Lower lobe of right lung (tissue), 2 donors: Measurements from ENCODE around the gene KLF15. TPM values are rescaled to one million over a fixed set of nuclear protein-coding genes. Genes with fewer than 3 reads are reported as not detected.

Experiments used
- ATAC-seq, 2 donors: fragments of 200-7000 bp; cut with Tn5 transposase; one replicate each; pipeline ENCODE4 v1.9.1; 2020 to 2022; ENCODE audit warnings: mild to moderate bottlenecking in 2 of 2, moderate library complexity in 2 of 2
- DNase-seq: peaks from one replicate; pipeline ENCODE4 v3.0.0-alpha.2; 2020
- H3K27ac ChIP-seq: fragments of 200-600 bp; one replicate; pipeline ENCODE4 v1.8.0; 2022
- H3K27me3 ChIP-seq: fragments of 200-600 bp; one replicate; pipeline ENCODE4 v1.8.0; 2022; ENCODE audit warnings: low read depth
- H3K36me3 ChIP-seq: fragments of 200-600 bp; one replicate; pipeline ENCODE4 v1.8.0; 2022; ENCODE audit warnings: mild to moderate bottlenecking
- H3K4me1 ChIP-seq: fragments of 200-600 bp; one replicate; pipeline ENCODE4 v1.8.0; 2022
- H3K4me3 ChIP-seq: fragments of 200-600 bp; one replicate; pipeline ENCODE4 v1.8.0; 2022; ENCODE audit warnings: mild to moderate bottlenecking
- H3K9me3 ChIP-seq: fragments of 200-600 bp; one replicate; pipeline ENCODE4 v1.8.0; 2022
- intact Hi-C: fragments of 100-400 bp; cut with DNase I; formaldehyde crosslinking; loops from one replicate; pipeline ENCODE4 v1.11.0; 2022
- total RNA-seq: library from RNA; stranded (reverse); fragmentation: NEBNext Ultra II Directional; extraction: Animal tissue kit (Norgen Biotek cat#: 25700); gene quantifications from one replicate; pipeline ENCODE4 v1.2.1, GENCODE V29; 2021
- TF ChIP-seq, protein P1 (sequence below): fragments of 200-600 bp; IDR thresholded peaks from one replicate; pipeline ENCODE4 v1.8.0; 2022; ENCODE audit warnings: antibody characterized with exemption, mild to moderate bottlenecking
- donor health status: DM: no; HTN: yes; CAD: no; lungs with severe emphysema.

Gene KLF15
- total RNA-seq, 1 donor from 2014 or later, result 40.1 TPM

- DNase-seq (peak; percentile 37), ATAC-seq (no peak)
- TF ChIP-seq, protein P1, sequence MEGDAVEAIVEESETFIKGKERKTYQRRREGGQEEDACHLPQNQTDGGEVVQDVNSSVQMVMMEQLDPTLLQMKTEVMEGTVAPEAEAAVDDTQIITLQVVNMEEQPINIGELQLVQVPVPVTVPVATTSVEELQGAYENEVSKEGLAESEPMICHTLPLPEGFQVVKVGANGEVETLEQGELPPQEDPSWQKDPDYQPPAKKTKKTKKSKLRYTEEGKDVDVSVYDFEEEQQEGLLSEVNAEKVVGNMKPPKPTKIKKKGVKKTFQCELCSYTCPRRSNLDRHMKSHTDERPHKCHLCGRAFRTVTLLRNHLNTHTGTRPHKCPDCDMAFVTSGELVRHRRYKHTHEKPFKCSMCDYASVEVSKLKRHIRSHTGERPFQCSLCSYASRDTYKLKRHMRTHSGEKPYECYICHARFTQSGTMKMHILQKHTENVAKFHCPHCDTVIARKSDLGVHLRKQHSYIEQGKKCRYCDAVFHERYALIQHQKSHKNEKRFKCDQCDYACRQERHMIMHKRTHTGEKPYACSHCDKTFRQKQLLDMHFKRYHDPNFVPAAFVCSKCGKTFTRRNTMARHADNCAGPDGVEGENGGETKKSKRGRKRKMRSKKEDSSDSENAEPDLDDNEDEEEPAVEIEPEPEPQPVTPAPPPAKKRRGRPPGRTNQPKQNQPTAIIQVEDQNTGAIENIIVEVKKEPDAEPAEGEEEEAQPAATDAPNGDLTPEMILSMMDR, result no peak
- H3K9me3 ChIP-seq, result no peaks in the 10 kb centered on the region
- intact Hi-C loops, result no loop called here
- no peak overlapping the region for H3K27ac ChIP-seq
- peaks cover 11% of the 10 kb centered on the region for H3K27me3 ChIP-seq
- H3K4me1 ChIP-seq, result no peaks in the 10 kb centered on the region
- no peak overlapping the region for H3K4me3 ChIP-seq
- no peaks in the 10 kb centered on the region for H3K36me3 ChIP-seq
Observed at GRCh38 chr3:126364731-126365301, 7.6 kb upstream of the KLF15 start.

DNA sequence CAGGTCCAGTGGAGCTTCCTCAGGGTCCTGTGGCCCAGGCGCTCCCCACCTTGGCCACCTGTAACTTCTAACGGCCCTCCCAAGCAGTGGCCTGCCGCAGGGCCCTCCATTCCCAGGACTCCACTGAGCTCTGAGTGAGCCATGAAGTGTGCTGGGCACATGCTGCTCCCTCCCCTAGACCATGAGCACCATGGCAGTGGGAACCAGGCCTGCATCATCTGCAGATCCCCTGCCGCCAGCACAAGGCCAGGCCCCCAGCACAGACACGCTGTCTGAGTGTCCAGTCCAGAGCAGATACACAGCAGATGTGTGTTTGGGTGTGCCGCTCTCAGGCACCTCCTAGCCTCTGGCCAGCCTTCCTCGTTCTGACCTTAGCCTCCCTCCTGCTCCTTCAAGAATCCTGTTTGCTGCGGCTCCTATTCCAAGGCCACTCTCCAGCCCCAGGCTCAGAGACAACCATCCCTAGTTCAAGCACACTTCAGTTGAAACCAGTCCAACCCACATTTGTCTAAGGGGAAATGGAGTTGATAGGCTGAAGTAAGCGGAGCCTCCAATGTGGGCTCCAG lies 7.0 kb upstream of the KLF15 start:
- TF ChIP-seq, protein P1, result no peak
- no peak overlapping the region for H3K27ac ChIP-seq
- H3K4me3 ChIP-seq, result no peak overlapping the region
- H3K9me3 ChIP-seq, result no peaks in the 10 kb centered on the region
- no peaks in the 10 kb centered on the region for H3K4me1 ChIP-seq
- ATAC-seq (no peak), DNase-seq (peak; percentile 28)
- H3K27me3 ChIP-seq, result peaks cover 11% of the 10 kb centered on the region
- H3K36me3 ChIP-seq, result no peaks in the 10 kb centered on the region
- intact Hi-C loops, result no loop called here

DNA sequence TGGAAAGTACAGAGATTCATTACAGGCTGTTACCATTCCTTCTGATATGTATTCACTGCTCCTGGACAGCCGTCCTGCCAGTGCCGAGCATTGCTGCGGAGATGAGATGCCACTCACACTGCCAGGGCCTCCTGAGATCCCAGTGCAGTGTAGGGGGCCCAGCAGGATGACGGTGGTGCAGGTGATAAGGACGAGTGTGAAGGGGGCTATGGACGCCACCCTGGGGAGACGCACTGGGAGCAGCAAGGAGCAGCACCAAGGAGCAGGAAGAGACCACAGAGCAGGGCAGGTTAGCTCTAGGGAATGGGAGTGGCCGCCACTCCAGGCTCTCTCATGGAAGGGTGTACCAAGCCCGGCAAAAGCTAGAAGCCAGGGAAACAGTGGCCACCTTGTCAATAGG lies 4.0 kb upstream of the KLF15 start:
- TF ChIP-seq, protein P1, result no peak
- Histone ChIP-seq H3K9me3 (no peaks in the 10 kb centered on the region), H3K27ac (no peak overlapping the region), H3K27me3 (peaks cover 11% of the 10 kb centered on the region), H3K36me3 (no peaks in the 10 kb centered on the region), H3K4me3 (no peak overlapping the region), H3K4me1 (peaks cover 11% of the 10 kb centered on the region)
- no peak for ATAC-seq
- intact Hi-C loops, result no loop called here
- DNase-seq, result peak; percentile 38

DNA sequence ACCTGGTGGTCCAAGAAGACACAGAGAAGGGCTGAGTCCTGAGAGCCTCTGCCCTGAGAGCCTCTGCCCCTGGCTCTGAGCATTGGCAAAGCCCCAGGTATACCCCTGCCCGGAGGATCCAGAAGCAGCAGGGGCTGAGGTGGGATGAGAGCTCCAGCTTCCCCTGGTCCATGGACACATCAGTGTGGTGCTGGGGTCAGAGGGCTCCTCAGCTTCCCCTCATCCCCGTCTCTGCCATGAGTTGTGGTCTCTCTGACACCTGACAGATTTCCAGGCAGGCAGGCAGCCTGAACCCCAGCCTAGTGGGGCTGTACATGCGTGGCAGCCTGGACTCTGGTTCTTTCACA lies 3.5 kb upstream of the KLF15 start:
- Histone ChIP-seq H3K4me1 (peaks cover 12% of the 10 kb centered on the region), H3K36me3 (no peaks in the 10 kb centered on the region), H3K27ac (no peak overlapping the region), H3K4me3 (no peak overlapping the region), H3K27me3 (peaks cover 11% of the 10 kb centered on the region), H3K9me3 (no peaks in the 10 kb centered on the region)
- peak; percentile 22 for DNase-seq
- ATAC-seq, result no peak
- TF ChIP-seq, protein P1, result no peak
- intact Hi-C loops, result no loop called here

GRCh38 chr3:126360046-126360713 lies 3.0 kb upstream of the KLF15 start:
- TF ChIP-seq, protein P1, result no peak
- no peak for ATAC-seq
- intact Hi-C loops, result no loop called here
- no peaks in the 10 kb centered on the region for H3K9me3 ChIP-seq
- peaks cover 17% of the 10 kb centered on the region for H3K4me1 ChIP-seq
- H3K27me3 ChIP-seq, result peaks cover 11% of the 10 kb centered on the region
- H3K36me3 ChIP-seq, result no peaks in the 10 kb centered on the region
- no peak overlapping the region for H3K27ac ChIP-seq
- H3K4me3 ChIP-seq, result no peak overlapping the region
- DNase-seq, result peak; percentile 2
